HG02973 (cell line): ENCODE measurements around the gene AIRE.
A peak's percentile ranks its signal among the peaks of the same experiment; 100 is the strongest.
"Not testable (repeated sequence)": the region's sequence is repeated elsewhere in the genome, so short reads cannot be mapped to it uniquely, and the experiment has no call there.

ENCODE experiments used
- ATAC-seq: cut with Tn5 transposase; IDR thresholded peaks from one replicate; pipeline ENCODE4 v1.9.1; 2021; ENCODE audit warnings: moderate library complexity; ENCODE audit not compliant: unreplicated experiment

The AIRE gene

GRCh38 chr21:44285138-44285992, at the start of gene AIRE:
TSS of gene AIRE (plus strand) at chr21:44285876. CDS start at chr21:44286007, 131 bp downstream.
- ATAC-seq, result no peak

GRCh38 chr21:44240353-44240752, 45.3 kb upstream of the AIRE start:
- ATAC-seq, result not testable (repeated sequence)

GRCh38 chr21:44240842-44241241, 44.8 kb upstream of the AIRE start, which contains the start of gene ICOSLG:
TSS of gene ICOSLG (minus strand) at chr21:44240943. CDS start at chr21:44240817, 126 bp downstream.
- peak; percentile 35 for ATAC-seq

- ATAC-seq, result peak; percentile 33
Observed at GRCh38 chr21:44241281-44241680, 44.4 kb upstream of the AIRE start.

- ATAC-seq, result peak; percentile 42
Observed at GRCh38 chr21:44243980-44244379, 41.7 kb upstream of the AIRE start.

- not testable (repeated sequence) for ATAC-seq
Observed at GRCh38 chr21:44247904-44248303, 37.8 kb upstream of the AIRE start.

- ATAC-seq, result not testable (repeated sequence)
Observed at GRCh38 chr21:44249204-44250037, 36.3 kb upstream of the AIRE start.

- ATAC-seq, result no peak
Observed at GRCh38 chr21:44253832-44254710, 31.6 kb upstream of the AIRE start.

GRCh38 chr21:44255511-44255981, 30.1 kb upstream of the AIRE start:
- no peak for ATAC-seq

- ATAC-seq, result no peak
Observed at GRCh38 chr21:44258056-44258725, 27.5 kb upstream of the AIRE start.

- ATAC-seq, result no peak
Observed at GRCh38 chr21:44259082-44259705, 26.5 kb upstream of the AIRE start.

GRCh38 chr21:44260066-44260465, 25.6 kb upstream of the AIRE start:
- no peak for ATAC-seq

- no peak for ATAC-seq
Observed at GRCh38 chr21:44260791-44261631, 24.7 kb upstream of the AIRE start.

GRCh38 chr21:44261675-44262295, 23.9 kb upstream of the AIRE start, which contains the start of gene DNMT3L:
TSS of gene DNMT3L (minus strand) at chr21:44261897. CDS start at chr21:44261259, 638 bp downstream.
- no peak for ATAC-seq

- no peak for ATAC-seq
Observed at GRCh38 chr21:44262338-44263056, 23.2 kb upstream of the AIRE start.

- no peak for ATAC-seq
Observed at GRCh38 chr21:44263221-44263760, 22.4 kb upstream of the AIRE start.

GRCh38 chr21:44263768-44264167, 21.9 kb upstream of the AIRE start:
- ATAC-seq, result no peak
